CD4-positive, alpha-beta T cell treated with Interleukin-17A for 4 hours (primary cell): Measurements from ENCODE around the gene PPP1R14B.

Experiments
- DNase-seq: peaks from one replicate; pipeline ENCODE4 v3.0.0-alpha.2; 2020; ENCODE audit warnings: mixed read lengths

PPP1R14B gene

DNA sequence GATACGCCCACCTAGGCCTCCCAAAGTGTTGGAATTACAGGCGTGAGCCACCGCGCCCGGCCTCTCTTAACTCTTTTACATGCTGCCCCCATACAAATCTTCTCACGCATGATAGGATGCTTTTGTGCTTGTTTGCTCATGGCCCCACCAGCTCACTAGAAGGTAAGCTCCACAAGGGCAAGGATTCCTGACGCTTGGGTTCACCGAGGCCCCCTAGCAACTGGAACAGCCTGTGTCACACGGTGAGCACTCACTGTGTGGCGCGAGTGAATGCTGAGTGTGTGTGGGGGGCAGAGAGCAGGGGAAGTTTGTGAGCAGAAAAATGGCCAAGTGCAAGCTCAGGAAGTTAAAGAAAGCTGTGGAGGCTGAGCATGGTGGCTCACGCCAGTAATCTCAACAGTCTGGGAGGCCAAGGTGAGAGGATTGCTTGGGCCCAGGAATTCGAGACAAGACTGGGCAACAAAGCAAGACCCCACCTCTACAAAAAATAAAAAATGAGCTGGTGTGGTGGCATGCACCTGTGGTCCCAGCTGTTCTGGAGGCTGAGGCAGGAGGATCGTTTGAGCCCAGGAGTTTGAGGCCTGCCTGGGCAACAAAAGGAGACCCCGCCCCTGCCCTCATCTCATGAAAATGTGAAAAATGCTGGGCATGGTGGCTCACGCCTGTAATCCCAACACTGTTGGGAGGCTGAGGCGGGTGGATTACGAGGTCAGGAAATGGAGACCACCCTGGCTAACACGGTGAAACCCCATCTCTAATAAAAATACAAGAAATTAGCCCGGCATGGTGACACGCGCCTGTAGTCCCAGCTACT is 35.4 kb upstream of the PPP1R14B start:
- DNase-seq = no peak

DNA sequence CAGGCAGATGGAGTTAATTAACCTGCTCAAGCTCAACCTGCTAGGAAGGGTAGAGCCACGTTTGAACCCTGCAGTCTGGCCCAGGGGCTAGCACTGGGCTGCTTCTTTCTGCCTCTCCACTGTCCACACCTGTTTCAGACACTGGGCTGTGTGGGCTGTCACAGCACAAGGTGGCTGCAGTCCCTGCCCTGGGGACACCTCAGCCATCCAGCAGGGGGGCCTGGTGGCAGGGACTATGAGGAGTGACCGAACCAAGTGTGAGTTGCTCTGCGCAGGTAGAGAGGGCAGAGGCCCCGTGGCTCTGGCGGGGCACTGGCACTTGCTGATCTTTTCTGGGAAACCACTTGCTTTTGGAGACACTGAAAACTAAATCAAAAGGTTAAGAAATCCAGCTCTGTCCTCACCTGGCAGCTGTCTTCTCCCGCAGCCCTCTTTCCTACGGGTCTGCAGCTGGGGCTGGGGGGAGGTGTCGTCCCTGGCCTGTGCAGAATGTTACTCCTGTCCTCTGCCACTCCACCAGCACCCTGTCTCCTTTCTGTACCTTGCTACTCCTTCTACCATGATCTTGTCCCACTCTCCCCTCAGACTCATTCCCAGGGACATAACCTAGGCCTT is 31.9 kb upstream of the PPP1R14B start:
- no peak for DNase-seq

DNA sequence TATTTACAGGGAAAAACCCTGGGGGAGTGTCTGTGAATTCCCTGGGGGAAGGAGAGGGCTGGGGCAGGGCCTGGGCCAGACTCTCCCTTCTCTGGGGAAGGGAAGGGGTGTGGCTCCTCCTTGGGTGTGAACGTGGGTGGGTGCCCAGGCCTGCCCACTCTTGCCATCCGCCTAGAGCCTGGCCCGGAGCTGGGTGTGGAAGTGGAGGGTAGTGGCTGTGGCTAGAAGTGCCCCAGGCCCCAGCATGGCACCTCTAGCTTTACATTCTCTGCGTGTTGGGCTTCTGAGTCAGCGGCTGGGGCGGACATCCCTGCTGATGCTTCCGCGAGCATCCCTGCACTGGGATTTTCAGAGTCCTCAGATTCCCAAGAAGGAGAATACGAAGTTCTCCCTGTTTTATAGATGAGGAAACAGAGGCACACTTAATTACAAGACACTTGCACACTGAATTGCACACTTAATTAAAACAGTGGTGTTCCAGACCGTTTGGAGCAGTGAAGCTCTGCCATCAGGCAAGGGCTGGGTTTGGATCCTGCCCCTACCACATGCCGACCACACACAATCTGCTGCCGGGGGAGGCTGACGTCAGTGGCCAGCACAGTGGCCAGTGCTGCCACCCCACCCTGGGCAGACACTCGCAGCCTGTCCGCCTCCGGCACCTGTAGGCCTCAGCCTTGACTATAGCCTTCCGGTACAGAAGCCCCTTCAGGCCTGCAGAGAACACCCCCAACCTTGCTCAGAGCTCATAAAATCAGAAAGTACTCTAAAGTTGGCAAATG is 30.1 kb upstream of the PPP1R14B start:
- no peak for DNase-seq

DNA sequence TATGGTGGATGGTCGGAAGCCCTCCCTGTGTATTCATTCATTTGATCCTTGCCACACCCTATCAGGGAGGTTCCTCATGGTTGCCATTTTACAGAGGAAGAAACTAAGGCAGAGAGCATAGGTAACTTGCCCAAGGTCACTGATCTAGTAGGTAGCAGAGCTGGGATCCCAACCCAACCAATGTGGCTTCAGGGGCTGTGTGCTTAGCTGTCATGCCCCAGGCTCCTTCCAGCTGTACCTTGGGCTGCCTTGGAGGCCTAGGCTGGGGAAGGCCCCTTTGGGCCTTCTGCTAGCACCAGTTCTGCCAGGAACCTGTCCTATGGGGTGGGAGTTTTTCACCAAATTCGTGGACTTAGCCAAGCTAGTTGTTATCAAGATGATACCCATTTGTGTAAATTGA is 29.1 kb upstream of the PPP1R14B start:
- DNase-seq = no peak

DNA sequence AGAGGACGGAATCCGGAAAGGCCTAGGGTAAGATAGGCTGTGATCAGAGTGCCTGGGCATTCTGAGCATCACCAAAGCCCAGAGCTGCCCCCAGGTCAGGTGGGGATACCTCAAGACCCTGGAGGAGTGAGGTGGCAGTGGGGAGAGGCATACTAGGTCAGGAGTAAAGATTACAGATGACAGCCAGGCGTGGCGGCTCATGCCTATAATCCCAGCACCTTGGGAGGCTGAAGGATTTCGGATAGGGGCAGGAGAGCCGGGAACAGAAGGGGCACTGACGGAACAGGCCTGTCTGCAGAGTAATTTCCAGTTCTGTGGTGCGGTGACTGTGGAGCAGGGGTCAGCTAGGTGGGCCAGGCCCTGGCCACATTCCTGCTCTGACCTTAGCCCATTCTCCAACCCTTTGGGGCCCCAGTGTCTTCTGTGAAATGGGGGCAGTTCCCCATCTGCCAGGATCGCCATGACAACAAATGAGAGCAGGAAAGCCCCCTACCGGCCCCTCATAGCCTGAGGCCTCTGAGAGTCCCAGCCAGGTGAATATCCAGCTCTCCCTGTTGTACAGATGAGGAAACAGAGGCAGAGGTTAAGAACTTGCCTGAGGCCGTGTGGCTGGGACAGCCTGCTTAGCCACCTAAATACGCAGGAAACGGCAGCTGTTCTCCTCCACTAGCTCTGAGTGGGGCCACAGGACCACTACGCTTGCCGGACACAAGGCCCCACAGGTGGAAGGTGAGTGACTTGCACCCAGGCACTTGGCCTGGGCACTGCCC is 28.5 kb upstream of the PPP1R14B start:
- no peak for DNase-seq

DNA sequence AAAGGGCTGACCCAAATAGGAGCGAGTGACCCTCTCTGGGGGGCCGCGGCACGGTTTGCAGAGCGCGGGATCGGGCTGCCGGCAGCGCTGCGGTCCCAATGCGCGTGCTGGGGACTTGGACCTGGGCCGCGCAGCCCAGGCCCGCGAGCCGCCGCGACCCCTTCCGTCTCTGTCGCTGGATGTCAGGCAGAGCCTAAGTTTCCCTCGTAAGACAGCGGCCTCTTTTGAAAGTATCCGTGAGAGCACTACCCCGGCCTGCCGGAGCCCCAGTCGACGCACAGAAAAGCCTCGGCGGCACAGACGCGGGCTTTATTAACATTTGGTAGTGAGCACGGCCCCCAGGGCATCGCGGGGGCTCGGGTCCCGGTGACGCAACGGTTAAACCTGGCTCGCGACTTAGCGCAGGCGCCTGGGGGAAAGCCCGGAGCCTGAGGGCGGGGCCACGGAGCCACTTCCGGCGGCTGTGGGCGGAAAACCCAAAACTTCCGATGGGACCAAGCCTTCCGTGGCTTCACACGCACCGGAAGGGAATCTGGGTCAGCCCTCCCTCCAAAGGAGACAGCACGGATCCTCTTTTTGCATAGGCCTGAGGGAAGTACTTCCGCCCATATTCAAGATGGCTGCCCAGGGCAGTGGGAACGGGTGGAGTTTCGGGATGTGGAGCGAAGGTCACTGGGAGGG is 22.9 kb upstream of the PPP1R14B start:
- peak; percentile 98 for DNase-seq

DNA sequence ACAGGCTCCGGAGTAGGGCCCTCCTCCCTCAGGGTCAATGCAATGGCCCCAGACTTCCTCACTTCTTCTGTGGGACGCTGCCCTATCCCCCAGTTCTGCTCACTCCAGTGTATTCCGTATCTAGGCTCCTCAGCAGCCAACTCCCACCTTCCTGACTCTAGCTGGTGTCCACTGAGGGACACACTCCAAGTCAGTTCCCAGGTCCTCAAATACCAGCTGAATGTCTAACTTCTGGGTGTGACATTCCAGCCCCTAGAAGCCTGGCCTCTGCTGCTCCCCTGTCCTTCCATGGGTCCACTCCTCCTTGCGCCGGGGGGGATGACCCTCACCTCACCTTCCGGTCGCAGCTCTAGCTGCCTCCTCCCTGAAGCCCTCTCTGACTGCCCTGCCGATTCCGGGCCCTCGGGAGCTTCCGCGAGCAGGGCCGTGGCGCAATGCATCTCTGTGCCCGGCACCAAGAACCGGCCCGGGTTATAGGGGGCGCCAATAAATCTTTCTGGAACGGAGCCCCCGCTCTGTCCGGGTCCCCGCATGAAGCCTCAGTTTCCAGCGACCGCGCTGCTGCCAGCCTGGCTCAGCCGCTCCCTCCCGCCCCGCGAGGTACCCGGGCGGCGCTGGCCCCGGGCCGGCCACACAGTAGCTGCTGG is 22.3 kb upstream of the PPP1R14B start:
- DNase-seq = peak; percentile 55

DNA sequence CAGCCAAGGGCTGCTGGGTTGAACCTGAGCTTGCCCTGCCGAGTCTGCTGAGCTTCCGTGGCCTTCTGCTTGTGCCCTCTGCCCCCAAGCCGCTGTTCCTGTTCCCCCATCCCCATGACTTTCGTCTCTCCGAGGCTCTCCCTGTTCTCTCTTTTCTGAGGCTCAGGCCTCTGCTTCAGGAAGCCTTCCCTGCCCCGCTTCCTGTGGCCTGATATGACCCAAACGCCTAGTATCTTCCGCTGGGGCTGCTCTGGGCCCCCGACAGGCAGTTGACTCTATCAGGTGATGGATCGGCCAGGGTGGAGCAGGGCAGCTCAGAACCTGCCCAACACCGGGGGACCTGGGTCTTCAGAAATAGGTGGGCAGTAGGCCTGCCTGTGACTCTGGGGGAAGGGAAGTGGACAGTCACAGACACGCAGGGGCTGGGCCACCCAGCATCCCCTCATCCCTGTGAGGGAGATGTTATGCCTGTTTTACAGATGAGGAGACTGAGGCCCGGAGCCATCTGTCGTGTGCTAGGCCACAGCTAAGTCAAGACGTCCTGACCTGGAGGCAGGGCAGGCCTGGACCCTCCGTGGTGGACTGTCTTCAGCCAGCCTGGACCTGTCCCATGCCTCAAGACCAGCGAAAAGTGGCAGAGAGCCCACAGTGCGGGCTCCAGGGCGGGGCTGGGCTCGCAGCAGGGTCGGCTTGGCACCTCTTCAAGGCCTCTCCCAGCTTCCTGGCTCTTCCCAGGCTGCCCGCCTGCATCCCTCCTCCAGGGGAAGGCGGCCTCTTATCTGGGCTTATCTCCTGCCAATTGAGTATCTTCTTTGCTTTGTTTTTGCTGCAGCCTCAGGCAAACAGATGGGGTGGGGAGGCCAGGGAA is 21.5 kb upstream of the PPP1R14B start:
- DNase-seq = no peak

DNA sequence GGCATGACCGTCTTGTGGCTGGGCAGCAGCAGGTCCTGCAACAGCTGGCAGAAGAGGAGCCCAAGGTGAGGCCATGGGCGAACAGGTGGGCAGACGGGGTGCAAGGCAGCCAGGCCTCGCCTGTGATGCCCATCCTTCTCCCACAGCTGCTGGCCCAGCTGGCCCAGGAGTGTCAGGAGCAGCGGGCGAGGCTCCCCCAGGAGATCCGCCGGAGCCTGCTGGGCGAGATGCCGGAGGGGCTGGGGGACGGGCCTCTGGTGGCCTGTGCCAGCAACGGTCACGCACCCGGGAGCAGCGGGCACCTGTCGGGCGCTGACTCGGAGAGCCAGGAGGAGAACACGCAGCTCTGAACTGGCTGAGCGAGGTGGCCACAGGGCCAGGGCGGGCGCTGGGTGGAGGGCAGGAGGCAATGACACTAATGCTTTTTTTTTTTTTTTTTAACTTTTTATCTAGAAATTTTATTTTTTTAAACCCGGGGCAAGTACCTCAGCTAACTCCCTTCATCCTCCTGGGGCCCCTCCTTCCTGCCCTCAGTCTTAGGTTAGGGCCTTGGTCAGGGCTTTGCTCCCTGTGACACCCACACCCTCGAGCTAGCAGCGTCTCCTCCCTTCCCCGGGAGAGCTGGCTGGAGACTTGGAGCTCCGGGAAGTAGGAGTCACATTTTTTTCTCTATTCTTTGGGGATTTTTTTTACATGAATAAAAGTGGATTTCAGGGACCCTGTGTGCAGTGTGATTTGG is 20.6 kb upstream of the PPP1R14B start:
- no peak for DNase-seq

DNA sequence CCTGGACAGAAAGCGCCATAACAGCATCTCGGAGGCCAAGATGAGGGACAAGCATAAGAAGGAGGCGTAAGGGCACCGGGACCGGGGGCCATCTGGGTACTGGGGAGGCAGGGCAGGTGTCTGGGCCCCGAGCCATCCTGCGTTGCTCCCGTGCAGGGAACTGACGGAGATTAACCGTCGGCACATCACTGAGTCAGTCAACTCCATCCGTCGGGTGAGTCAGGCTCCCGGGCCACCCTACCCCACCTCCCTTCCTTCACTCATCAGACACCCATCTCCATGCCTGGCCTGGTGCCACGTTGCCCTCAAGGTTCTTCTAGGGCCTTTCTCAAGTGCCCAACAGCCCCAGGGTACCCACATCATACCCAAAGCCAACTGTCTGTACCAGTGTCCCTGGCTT is 19.6 kb upstream of the PPP1R14B start:
- DNase-seq = no peak

DNA sequence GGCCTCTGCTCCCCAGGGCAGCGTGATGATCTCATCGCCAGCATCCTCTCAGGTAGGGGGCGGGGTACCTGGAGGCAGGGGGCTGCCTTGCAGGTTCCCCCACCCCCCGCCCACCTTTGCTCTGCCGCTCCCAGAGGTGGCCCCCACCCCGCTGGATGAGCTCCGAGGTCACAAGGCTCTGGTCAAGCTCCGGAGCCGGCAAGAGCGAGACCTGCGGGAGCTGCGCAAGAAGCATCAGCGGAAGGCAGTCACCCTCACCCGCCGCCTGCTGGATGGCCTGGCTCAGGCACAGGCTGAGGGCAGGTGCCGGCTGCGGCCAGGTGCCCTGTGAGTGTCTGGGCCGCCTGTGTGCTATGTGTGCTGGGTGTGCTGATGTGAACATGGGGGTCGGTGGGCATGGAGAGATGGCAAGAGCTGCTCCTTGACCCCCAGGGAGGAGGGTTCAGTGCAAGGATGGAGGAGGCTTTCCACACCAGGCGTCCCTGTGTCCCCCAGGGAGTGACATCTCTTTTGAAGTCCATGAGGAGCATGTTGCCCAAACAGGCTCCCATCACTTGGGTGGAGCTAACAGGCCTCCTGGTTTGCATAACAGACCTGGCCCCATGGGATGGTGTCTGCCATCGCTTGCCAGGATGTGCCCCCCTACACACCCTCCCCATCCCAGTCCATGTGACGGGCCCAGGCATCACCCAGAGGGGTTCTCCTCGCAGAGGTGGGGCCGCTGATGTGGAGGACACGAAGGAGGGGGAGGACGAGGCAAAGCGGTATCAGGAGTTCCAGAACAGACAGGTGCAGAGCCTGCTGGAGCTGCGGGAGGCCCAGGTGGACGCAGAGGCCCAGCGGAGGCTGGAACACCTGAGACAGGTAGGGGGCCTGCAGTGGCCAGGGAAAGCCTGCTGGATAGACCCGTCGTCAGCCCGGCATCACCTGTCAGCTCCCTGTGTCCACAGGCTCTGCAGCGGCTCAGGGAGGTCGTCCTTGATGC is 18.7 kb upstream of the PPP1R14B start:
- DNase-seq = no peak

DNA sequence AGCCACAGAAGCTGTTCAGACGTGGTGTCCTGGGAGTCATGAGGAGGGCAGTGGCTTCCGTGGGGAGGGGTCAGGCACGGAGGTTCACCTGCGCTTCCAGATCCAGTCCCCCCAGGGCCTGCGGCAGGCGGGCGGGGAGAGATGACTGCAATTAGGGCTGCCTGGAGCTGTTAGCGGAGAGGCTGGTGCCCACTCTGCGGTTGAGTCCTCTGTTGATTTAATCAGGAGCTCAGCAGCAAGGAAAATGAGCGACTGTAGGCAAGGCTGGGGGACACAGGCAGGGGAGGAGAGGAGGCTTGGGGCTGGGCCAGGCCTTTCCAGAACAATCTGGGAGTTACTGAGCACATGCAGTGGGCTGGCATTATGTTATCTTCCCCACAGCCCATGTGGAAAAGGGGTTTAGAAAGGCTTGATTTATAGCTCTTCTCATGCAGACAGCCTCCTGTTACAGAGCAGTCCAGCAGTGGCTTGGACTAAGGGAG is 17.7 kb upstream of the PPP1R14B start:
- no peak for DNase-seq

DNA sequence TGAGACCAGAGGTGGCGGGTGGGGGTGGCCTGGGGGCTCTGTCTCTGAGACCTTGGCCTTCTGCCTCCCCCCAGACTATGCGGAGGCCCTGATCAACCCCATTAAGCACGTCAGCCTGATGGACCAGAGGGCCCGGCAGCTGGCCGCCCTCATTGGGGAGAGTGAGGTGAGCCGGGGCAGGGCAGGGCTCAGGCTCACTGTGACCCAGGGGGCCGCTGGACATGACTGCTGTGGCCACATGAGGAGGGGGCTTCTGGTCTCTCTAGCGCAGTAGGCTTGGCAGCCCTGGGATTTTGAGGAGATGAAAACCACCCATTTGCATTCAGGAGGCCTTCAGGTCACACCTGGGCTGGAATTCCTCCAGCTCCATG is 17.2 kb upstream of the PPP1R14B start:
- DNase-seq = no peak

DNA sequence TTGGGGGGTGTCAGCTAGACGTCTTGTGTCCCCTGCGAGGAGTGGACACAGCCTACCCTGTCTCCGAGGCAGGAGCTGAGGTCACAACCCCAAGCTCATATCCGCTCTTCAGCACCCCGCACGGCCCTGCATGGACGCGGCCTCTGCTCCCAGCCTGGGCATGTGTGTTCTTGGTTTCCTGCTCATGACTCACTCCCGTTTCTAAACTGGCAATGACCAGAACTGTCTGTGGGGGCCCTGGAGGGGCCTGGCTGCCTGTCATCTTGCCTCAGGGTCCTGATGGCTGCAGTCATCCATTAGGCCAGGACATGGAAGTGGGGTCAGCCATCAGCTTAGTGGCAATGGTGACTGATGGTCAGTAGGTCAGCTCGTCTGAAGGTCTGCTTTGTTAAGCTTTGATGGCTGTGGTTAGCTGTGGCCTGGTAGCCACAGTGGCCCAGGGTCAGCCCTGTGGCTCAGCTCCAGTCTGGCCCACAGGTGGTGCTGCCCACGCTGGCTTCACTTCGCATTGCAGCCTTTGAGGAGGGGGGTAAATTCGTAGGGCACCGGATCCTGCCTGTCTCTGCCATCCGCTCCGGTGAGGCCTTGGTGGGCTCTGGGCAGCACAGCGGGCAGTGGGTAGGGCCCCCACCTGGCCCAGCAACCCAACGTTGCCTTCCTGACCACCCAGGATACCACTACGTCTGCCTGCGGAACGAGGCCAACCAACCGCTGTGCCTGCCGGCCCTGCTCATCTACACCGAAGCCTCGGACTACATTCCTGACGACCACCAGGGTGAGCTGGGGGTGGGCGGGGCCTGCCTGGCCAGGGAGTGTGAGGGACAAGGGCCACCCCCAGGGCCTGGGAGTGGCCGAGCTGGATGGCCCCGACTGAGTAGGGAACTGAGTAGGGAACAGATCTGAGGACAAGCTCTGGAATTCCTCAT is 16.5 kb upstream of the PPP1R14B start:
- DNase-seq = no peak

DNA sequence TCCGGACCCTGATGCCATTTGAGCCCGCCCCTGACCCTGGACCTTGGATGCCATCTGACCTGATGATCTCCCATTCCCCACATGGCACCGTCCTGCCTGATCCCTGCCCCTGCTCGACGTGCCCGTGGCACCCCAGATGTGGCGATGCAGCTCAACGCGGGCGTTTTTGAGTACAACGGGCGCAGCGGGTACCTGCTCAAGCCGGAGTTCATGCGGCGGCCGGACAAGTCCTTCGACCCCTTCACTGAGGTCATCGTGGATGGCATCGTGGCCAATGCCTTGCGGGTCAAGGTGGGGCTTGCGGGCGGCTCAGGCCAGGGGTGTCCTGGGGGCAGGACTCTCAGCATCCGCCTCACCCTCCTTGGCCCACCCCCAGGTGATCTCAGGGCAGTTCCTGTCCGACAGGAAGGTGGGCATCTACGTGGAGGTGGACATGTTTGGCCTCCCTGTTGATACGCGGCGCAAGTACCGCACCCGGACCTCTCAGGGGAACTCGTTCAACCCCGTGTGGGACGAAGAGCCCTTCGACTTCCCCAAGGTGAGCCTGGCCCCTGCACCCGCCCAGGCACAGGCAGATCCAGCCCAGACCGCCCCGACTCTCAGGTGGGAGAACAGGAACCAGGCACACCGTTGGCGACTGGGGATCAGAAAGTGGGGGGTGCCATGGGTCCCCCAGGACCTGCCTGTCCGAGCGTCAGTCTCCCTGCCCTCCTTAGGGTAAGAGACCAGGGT is 15.7 kb upstream of the PPP1R14B start:
- no peak for DNase-seq

DNA sequence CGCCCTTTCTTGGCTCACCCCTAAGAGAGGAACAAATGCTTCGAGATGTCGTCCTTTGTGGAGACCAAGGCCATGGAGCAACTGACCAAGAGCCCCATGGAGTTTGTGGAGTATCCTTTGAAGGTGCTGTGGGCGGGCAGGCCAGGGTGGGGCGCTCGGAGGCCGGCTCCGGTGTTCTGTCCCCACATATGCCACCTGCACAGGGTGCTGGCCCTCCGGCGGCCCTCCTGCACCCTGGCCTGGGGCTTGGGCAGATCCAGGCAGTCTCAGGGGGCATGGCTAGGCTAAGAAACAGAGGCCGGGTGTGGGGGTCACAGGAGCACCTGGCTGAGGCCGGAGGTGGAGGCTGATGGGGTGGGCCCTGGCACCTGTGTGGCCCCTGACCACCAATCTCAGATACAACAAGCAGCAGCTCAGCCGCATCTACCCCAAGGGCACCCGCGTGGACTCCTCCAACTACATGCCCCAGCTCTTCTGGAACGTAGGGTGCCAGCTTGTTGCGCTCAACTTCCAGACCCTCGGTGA is 14.9 kb upstream of the PPP1R14B start:
- no peak for DNase-seq
